HEK293T (cell line): ENCODE data around the gene FOCAD.

Source experiments
- BHLHE40 ChIP-seq: fragments of 450-650 bp; IDR thresholded peaks from 2 replicates; pipeline ENCODE4 v1.6.1; 2016; ENCODE audit warnings: mild to moderate bottlenecking, moderate library complexity, borderline replicate concordance
- CTBP1 ChIP-seq: fragments of 450-650 bp; IDR thresholded peaks from 2 replicates; pipeline ENCODE4 v1.6.1; 2016; ENCODE audit warnings: borderline replicate concordance
- FOXA1 ChIP-seq: fragments of 450-650 bp; IDR thresholded peaks from 2 replicates; pipeline ENCODE4 v1.6.1; 2016; ENCODE audit warnings: mild to moderate bottlenecking
- FOXM1 ChIP-seq: fragments of 450-650 bp; IDR thresholded peaks from 2 replicates; pipeline ENCODE4 v1.6.1; 2017; ENCODE audit warnings: mild to moderate bottlenecking, borderline replicate concordance
- L3MBTL2 ChIP-seq: fragments of 450-650 bp; conservative IDR thresholded peaks from 2 replicates; pipeline ENCODE4 v1.6.1; 2016; ENCODE audit warnings: mild to moderate bottlenecking
- LEF1 ChIP-seq: fragments of 450-650 bp; IDR thresholded peaks from 2 replicates; pipeline ENCODE4 v1.6.1; 2017; ENCODE audit warnings: mild to moderate bottlenecking, borderline replicate concordance
- SP1 ChIP-seq: fragments of 450-650 bp; IDR thresholded peaks from 2 replicates; pipeline ENCODE4 v1.6.1; 2017
- SUZ12 ChIP-seq: fragments of 450-650 bp; IDR thresholded peaks from 2 replicates; pipeline ENCODE4 v1.6.1; 2016; ENCODE audit warnings: mild to moderate bottlenecking
- TARDBP ChIP-seq: fragments of 450-650 bp; IDR thresholded peaks from 2 replicates; pipeline ENCODE4 v1.6.1; 2016

DNA sequence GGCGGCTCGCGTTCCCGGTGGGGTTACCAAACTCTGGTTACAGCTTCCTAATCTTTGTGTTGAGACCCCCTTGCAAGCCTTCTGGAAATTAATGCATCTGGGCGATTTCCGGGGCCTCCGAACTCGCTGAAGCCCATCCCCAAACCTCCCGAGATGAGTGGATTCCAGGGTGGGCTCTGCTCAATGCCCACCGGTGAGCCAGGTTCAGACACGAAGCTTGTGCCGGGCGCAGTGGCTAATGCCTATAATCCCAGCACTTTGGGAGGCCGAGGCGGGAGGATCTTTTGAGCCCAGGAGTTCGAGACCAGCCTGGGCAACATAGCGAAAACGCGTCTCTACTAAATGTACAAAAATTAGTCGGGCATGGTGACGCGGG lies 347.7 kb downstream of the FOCAD start:
- TF ChIP-seq FOXM1, result no peak
- TF ChIP-seq L3MBTL2, result no peak
- TF ChIP-seq CTBP1, result no peak
- no peak for TF ChIP-seq FOXA1
- no peak for TF ChIP-seq LEF1
- TF ChIP-seq TARDBP, result no peak
- TF ChIP-seq SUZ12, result no peak
- TF ChIP-seq SP1, result no peak
- TF ChIP-seq BHLHE40, result no peak
